Caco-2 (cell line): ENCODE measurements around the gene OGDH. TPM values are rescaled to one million over a fixed set of nuclear protein-coding genes. Genes with fewer than 3 reads are reported as not detected.

Source experiments
- BruUV-seq: library from RNA; stranded (reverse); fragments of 400-500 nt; replicated peaks from 2 replicates; lab custom pipeline; 2021; lab: Mats Ljungman, UMichigan
- CTCF ChIA-PET: fragments of 300-600 bp; sonication (Branson Sonifier 250); formaldehyde crosslinking; loops from one replicate; lab custom pipeline; 2022; ENCODE audit warnings: antibody characterized with exemption; lab: Charles Lee
- POLR2A ChIA-PET: fragments of 300-600 bp; sonication (Branson Sonifier 250); formaldehyde crosslinking; loops from one replicate; lab custom pipeline; 2022; ENCODE audit warnings: antibody characterized with exemption; lab: Charles Lee
- DNase-seq, 2 experiments: peaks; one replicate each; pipeline versions ENCODE4 v3.0.0 to v3.0.0-alpha.2; 2020 to 2022
- H3K27me3 ChIP-seq: replicated peaks from 2 replicates; pipeline ENCODE4 v1.6.0; 2011; ENCODE audit warnings: low read length; ENCODE audit not compliant: control insufficient read depth, insufficient read depth
- H3K36me3 ChIP-seq: 2 replicates; pipeline ENCODE4 v1.5.1; 2011; ENCODE audit warnings: low read length; ENCODE audit not compliant: control insufficient read depth, insufficient read depth
- H3K4me1 ChIP-seq: fragments of 250-450 bp; sonication (Bioruptor Pico); 2 replicates; pipeline ENCODE4 v1.5.1; 2020; ENCODE audit warnings: mild to moderate bottlenecking
- H3K4me3 ChIP-seq: 2 replicates; pipeline ENCODE4 v1.5.1; 2011; ENCODE audit warnings: low read depth, mild to moderate bottlenecking, control low read depth, low read length
- H3K9me3 ChIP-seq: fragments of 250-450 bp; sonication (Bioruptor Pico); 2 replicates; pipeline ENCODE4 v1.5.1; 2020; ENCODE audit warnings: mild to moderate bottlenecking, moderate library complexity
- H3K27ac Mint-ChIP-seq: one replicate; pipeline ENCODE4 v1.8.0; 2022; ENCODE audit warnings: mixed read lengths; ENCODE audit not compliant: unreplicated experiment
- H3K27me3 Mint-ChIP-seq: one replicate; pipeline ENCODE4 v1.8.0; 2022; ENCODE audit warnings: mixed read lengths; ENCODE audit not compliant: insufficient read depth, unreplicated experiment
- H3K36me3 Mint-ChIP-seq: one replicate; pipeline ENCODE4 v1.8.0; 2022; ENCODE audit warnings: mild to moderate bottlenecking, mixed read lengths; ENCODE audit not compliant: insufficient read depth, unreplicated experiment
- H3K4me1 Mint-ChIP-seq: one replicate; pipeline ENCODE4 v1.8.0; 2022; ENCODE audit warnings: low read depth, mixed read lengths; ENCODE audit not compliant: unreplicated experiment
- H3K4me3 Mint-ChIP-seq: one replicate; pipeline ENCODE4 v1.8.0; 2022; ENCODE audit warnings: mild to moderate bottlenecking, moderate library complexity, mixed read lengths; ENCODE audit not compliant: unreplicated experiment
- H3K9me3 Mint-ChIP-seq: one replicate; pipeline ENCODE4 v1.8.0; 2022; ENCODE audit warnings: mixed read lengths; ENCODE audit not compliant: unreplicated experiment
- CTCF ChIP-seq, 2 experiments: fragments of 200-600 bp in 1 of 2; IDR thresholded peaks; 1 replicate in 1 of 2; 2 replicates in 1 of 2; pipeline versions ENCODE4 v1.5.1 to v1.8.0; 2011 to 2022; ENCODE audit warnings: antibody characterized with exemption in 1 of 2, control low read depth in 1 of 2, inconsistent platforms in 1 of 2, low read depth in 1 of 2, low read length in 1 of 2, mild to moderate bottlenecking in 1 of 2, moderate library complexity in 1 of 2; ENCODE audit not compliant: insufficient read depth in 1 of 2, severe bottlenecking in 1 of 2, unreplicated experiment in 1 of 2
- intact Hi-C: fragments of 100-400 bp; cut with micrococcal nuclease; formaldehyde crosslinking; loops from one replicate; pipeline ENCODE4 v1.10.0; 2022; ENCODE audit not compliant: unreplicated experiment
- total RNA-seq: library from RNA; stranded (reverse); gene quantifications from 2 replicates; pipeline ENCODE4 v1.2.3, GENCODE V29; 2022

OGDH gene
- total RNA-seq, 1 experiment from 2014 or later, result 62.1 TPM

- intact Hi-C loops, result loop anchor here (1.0 kb wide), 2 partner anchors 17 to 29 kb away; partner anchors contain the start of gene OGDH
- peak in 1 of 2 experiments; percentile 65 for DNase-seq
- ChIA-PET CTCF (no interaction called here), POLR2A (interaction anchor here (0.6 to 2.4 kb wide), 3 partner anchors 16 to 250 kb away, joined by 3 to 21 read pairs (median 6); partner anchors contain the start of gene OGDH)
- peaks cover 63% of the 10 kb centered on the region for H3K4me1 Mint-ChIP-seq
- Histone ChIP-seq H3K9me3 (no peaks in the 10 kb centered on the region), H3K27me3 (no peaks in the 10 kb centered on the region), H3K4me1 (peaks cover 67% of the 10 kb centered on the region), H3K4me3 (no peak overlapping the region), H3K36me3 (no peaks in the 10 kb centered on the region; the same call in 1 of the 2 replicates)
- H3K27ac Mint-ChIP-seq, result peak overlapping the region; percentile 91
- TF ChIP-seq CTCF (IDR thresholded peaks at IDR 0.05; ENCODE audit: insufficient read depth in 1 of 2, low read depth in 1 of 2, low read length in 1 of 2, severe bottlenecking in 1 of 2, unreplicated experiment in 1 of 2), result no peak
- H3K4me3 Mint-ChIP-seq, result peak overlapping the region; percentile 49
- H3K36me3 Mint-ChIP-seq, result peaks cover 56% of the 10 kb centered on the region
- H3K9me3 Mint-ChIP-seq, result no peaks in the 10 kb centered on the region
- TSS peak; percentile 17 for BruUV-seq
- no peaks in the 10 kb centered on the region for H3K27me3 Mint-ChIP-seq
Measured at GRCh38 chr7:44634839-44635591, 28.6 kb downstream of the OGDH start.

GRCh38 chr7:44636041-44636584, 29.7 kb downstream of the OGDH start:
- no peak overlapping the region for H3K4me3 ChIP-seq
- no peaks in the 10 kb centered on the region; the same call in 1 of the 2 replicates for H3K36me3 ChIP-seq
- intact Hi-C loops, result no loop called here
- no TSS peak for BruUV-seq
- H3K9me3 ChIP-seq, result no peaks in the 10 kb centered on the region
- H3K27me3 Mint-ChIP-seq, result no peaks in the 10 kb centered on the region
- H3K36me3 Mint-ChIP-seq, result peaks cover 51% of the 10 kb centered on the region
- DNase-seq, result no peak
- H3K27me3 ChIP-seq, result no peaks in the 10 kb centered on the region
- CTCF ChIA-PET, result no interaction called here
- TF ChIP-seq CTCF (IDR thresholded peaks at IDR 0.05; ENCODE audit: insufficient read depth in 1 of 2, low read depth in 1 of 2, low read length in 1 of 2, severe bottlenecking in 1 of 2, unreplicated experiment in 1 of 2), result no peak
- H3K4me1 ChIP-seq, result peaks cover 69% of the 10 kb centered on the region
- H3K27ac Mint-ChIP-seq, result peak overlapping the region; percentile 42
- H3K4me3 Mint-ChIP-seq, result no peak overlapping the region
- no peaks in the 10 kb centered on the region for H3K9me3 Mint-ChIP-seq
- peaks cover 52% of the 10 kb centered on the region for H3K4me1 Mint-ChIP-seq
- POLR2A ChIA-PET, result no interaction called here

GRCh38 chr7:44636926-44637325, 30.5 kb downstream of the OGDH start:
- Mint-ChIP-seq H3K36me3 (peaks cover 43% of the 10 kb centered on the region), H3K4me1 (peaks cover 44% of the 10 kb centered on the region), H3K9me3 (no peaks in the 10 kb centered on the region), H3K27me3 (no peaks in the 10 kb centered on the region), H3K27ac (no peak overlapping the region), H3K4me3 (no peak overlapping the region)
- no peaks in the 10 kb centered on the region for H3K9me3 ChIP-seq
- H3K4me3 ChIP-seq, result no peak overlapping the region
- intact Hi-C loops, result no loop called here
- BruUV-seq, result no TSS peak
- peaks cover 65% of the 10 kb centered on the region for H3K4me1 ChIP-seq
- no peaks in the 10 kb centered on the region for H3K27me3 ChIP-seq
- TF ChIP-seq CTCF (IDR thresholded peaks at IDR 0.05; ENCODE audit: insufficient read depth in 1 of 2, low read depth in 1 of 2, low read length in 1 of 2, severe bottlenecking in 1 of 2, unreplicated experiment in 1 of 2), result no peak
- CTCF ChIA-PET, result no interaction called here
- H3K36me3 ChIP-seq, result peaks cover 2% of the 10 kb centered on the region
- POLR2A ChIA-PET, result no interaction called here
- DNase-seq, result no peak
